IMR-90 (cell line): ENCODE measurements around the gene MRPL21. TPM values are rescaled to one million over a fixed set of nuclear protein-coding genes. Genes with fewer than 3 reads are reported as not detected.

ENCODE experiments used
- ATAC-seq: fragments of 200-7000 bp; cut with Tn5 transposase; 2 replicates; pipeline ENCODE4 v1.9.1; 2020; ENCODE audit warnings: low read depth, mild to moderate bottlenecking, moderate library complexity
- BruUV-seq: library from RNA; stranded (reverse); fragments of 400-500 nt; replicated peaks from 2 replicates; lab custom pipeline; 2021; lab: Mats Ljungman, UMichigan
- CTCF ChIA-PET: fragments of 300-600 bp; formaldehyde crosslinking; extraction: SDS; loops from one replicate; lab custom pipeline; 2021; ENCODE audit warnings: antibody characterized with exemption; lab: Yijun Ruan, JAX
- POLR2A ChIA-PET: fragments of 300-600 bp; sonication (Branson Sonifier 250); formaldehyde crosslinking; loops from one replicate; lab custom pipeline; 2022; ENCODE audit warnings: antibody characterized with exemption; ENCODE audit not compliant: unreplicated experiment; lab: Charles Lee
- DNase-seq: peaks from one replicate; pipeline ENCODE4 v3.0.0; 2013
- H2AFZ ChIP-seq: replicated peaks from 2 replicates; pipeline ENCODE3; 2013; ENCODE audit warnings: low read length, mild to moderate bottlenecking; ENCODE audit not compliant: poor library complexity
- H2AK5ac ChIP-seq: 2 replicates; pipeline ENCODE4 v1.6.1; 2013; ENCODE audit warnings: low read depth, low read length, inconsistent platforms
- H2AK9ac ChIP-seq: replicated peaks from 2 replicates; pipeline ENCODE3; 2013; ENCODE audit warnings: mild to moderate bottlenecking, low read depth, low read length, moderate library complexity; ENCODE audit not compliant: poor library complexity
- H2BK120ac ChIP-seq: 2 replicates; pipeline ENCODE4 v1.6.1; 2013; ENCODE audit warnings: low read depth, low read length, inconsistent platforms
- H2BK15ac ChIP-seq: 3 replicates; pipeline ENCODE4 v1.6.1; 2013; ENCODE audit warnings: low read depth, low read length, inconsistent platforms
- H2BK20ac ChIP-seq: 2 replicates; pipeline ENCODE4 v1.6.1; 2013; ENCODE audit warnings: low read depth, mild to moderate bottlenecking, inconsistent platforms, low read length, moderate library complexity
- H2BK5ac ChIP-seq: 2 replicates; pipeline ENCODE4 v1.6.1; 2013; ENCODE audit warnings: mild to moderate bottlenecking, low read depth, low read length, inconsistent platforms; ENCODE audit not compliant: poor library complexity, severe bottlenecking
- H3K14ac ChIP-seq: replicated peaks from 2 replicates; pipeline ENCODE4 v1.6.1; 2013; ENCODE audit warnings: low read depth, low read length, inconsistent platforms
- H3K18ac ChIP-seq: 2 replicates; pipeline ENCODE4 v1.6.1; 2013; ENCODE audit warnings: low read depth, low read length, control low read depth
- H3K23ac ChIP-seq: 2 replicates; pipeline ENCODE4 v1.6.1; 2013; ENCODE audit warnings: low read depth, low read length, inconsistent platforms
- H3K27ac ChIP-seq: 2 replicates; pipeline ENCODE4 v1.5.1; 2013; ENCODE audit warnings: mild to moderate bottlenecking, control low read depth, low read length; ENCODE audit not compliant: insufficient read depth
- H3K27me3 ChIP-seq: 2 replicates; pipeline ENCODE4 v1.6.1; 2013; ENCODE audit warnings: low read length; ENCODE audit not compliant: control insufficient read depth, insufficient read depth
- H3K36me3 ChIP-seq: 2 replicates; pipeline ENCODE4 v1.6.1; 2013; ENCODE audit warnings: low read length, mixed read lengths; ENCODE audit not compliant: control insufficient read depth, insufficient read depth
- H3K4ac ChIP-seq: 2 replicates; pipeline ENCODE4 v1.6.1; 2013; ENCODE audit warnings: low read depth, low read length, inconsistent platforms
- H3K4me1 ChIP-seq: 2 replicates; pipeline ENCODE4 v1.6.1; 2013; ENCODE audit warnings: low read length, mixed read lengths; ENCODE audit not compliant: control insufficient read depth, insufficient read depth
- H3K4me2 ChIP-seq: 2 replicates; pipeline ENCODE4 v1.6.1; 2013; ENCODE audit warnings: low read depth, mild to moderate bottlenecking, control low read depth, low read length, moderate library complexity
- H3K4me3 ChIP-seq: 2 replicates; pipeline ENCODE4 v1.5.1; 2013; ENCODE audit warnings: low read depth, mild to moderate bottlenecking, control low read depth, low read length, moderate library complexity; ENCODE audit not compliant: insufficient read depth
- H3K56ac ChIP-seq: 2 replicates; pipeline ENCODE4 v1.6.1; 2013; ENCODE audit warnings: low read length, inconsistent platforms; ENCODE audit not compliant: insufficient read depth; ENCODE audit errors: extremely low read depth
- H3K79me1 ChIP-seq, 2 experiments: 2 replicates each; pipeline ENCODE4 v1.6.1; 2013; ENCODE audit warnings: low read length in 2 of 2, inconsistent platforms in 1 of 2, low read depth in 1 of 2
- H3K9ac ChIP-seq: 2 replicates; pipeline ENCODE4 v1.6.1; 2013; ENCODE audit warnings: low read depth, low read length, control low read depth
- H3K9me1 ChIP-seq: 2 replicates; pipeline ENCODE4 v1.6.1; 2013; ENCODE audit warnings: low read length, inconsistent platforms; ENCODE audit not compliant: insufficient read depth
- H3K9me3 ChIP-seq: 2 replicates; pipeline ENCODE4 v1.6.1; 2013; ENCODE audit warnings: low read length; ENCODE audit not compliant: control insufficient read depth, insufficient read depth
- H4K20me1 ChIP-seq: 2 replicates; pipeline ENCODE4 v1.6.1; 2013; ENCODE audit warnings: low read length, inconsistent platforms; ENCODE audit not compliant: insufficient read depth
- H4K5ac ChIP-seq: 2 replicates; pipeline ENCODE4 v1.6.1; 2013; ENCODE audit warnings: mild to moderate bottlenecking, low read depth, low read length, control low read depth
- H4K8ac ChIP-seq, 2 experiments: 2 replicates each; pipeline ENCODE4 v1.6.1; 2013; ENCODE audit warnings: low read depth in 2 of 2, low read length in 2 of 2, control low read depth in 1 of 2, inconsistent platforms in 1 of 2
- H4K91ac ChIP-seq: 2 replicates; pipeline ENCODE4 v1.6.1; 2013; ENCODE audit warnings: low read depth, low read length, inconsistent platforms; ENCODE audit not compliant: insufficient read depth
- CEBPB ChIP-seq: IDR thresholded peaks from 2 replicates; pipeline ENCODE4 v1.6.1; 2012; ENCODE audit warnings: low read depth, low read length, improper control_type of control experiment
- CHD1 ChIP-seq: IDR thresholded peaks from 2 replicates; pipeline ENCODE4 v1.6.1; 2012; ENCODE audit warnings: low read depth, low read length, improper control_type of control experiment
- MAZ ChIP-seq: IDR thresholded peaks from 2 replicates; pipeline ENCODE4 v1.6.1; 2012; ENCODE audit warnings: low read depth, mild to moderate bottlenecking, low read length, improper control_type of control experiment, moderate library complexity, borderline replicate concordance
- NFE2L2 ChIP-seq: fragments of 150-350 bp; IDR thresholded peaks from 2 replicates; pipeline ENCODE4 v1.6.1; 2016; ENCODE audit warnings: low read depth, mild to moderate bottlenecking, low read length
- POLR2A ChIP-seq: IDR thresholded peaks from 2 replicates; pipeline ENCODE4 v1.6.1; 2012; ENCODE audit warnings: mild to moderate bottlenecking, low read depth, low read length
- SMC3 ChIP-seq: fragments of 150-350 bp; IDR thresholded peaks from 2 replicates; pipeline ENCODE4 v1.6.1; 2016; ENCODE audit warnings: low read depth, mild to moderate bottlenecking, antibody characterized with exemption, low read length, moderate library complexity
- WGBS, 2 experiments: methylation state at CpG; one replicate each; pipeline versions ENCODE4 v1.1.5 to v1.1.7; 2013; ENCODE audit warnings: missing lambda C conversion rate in 2 of 2; ENCODE audit not compliant: insufficient read length in 1 of 2; ENCODE audit errors: extremely low coverage in 2 of 2; 5-methylcytosine and 5-hydroxymethylcytosine counted together
- dilution Hi-C: fragments of 300-500 bp; cut with HindIII; formaldehyde crosslinking; loops from one replicate; pipeline ENCODE4 v1.14.3; 2018; ENCODE audit warnings: low sequenced_read_pairs; ENCODE audit not compliant: unreplicated experiment
- in situ Hi-C: fragments of 300-500 bp; cut with MboI; formaldehyde crosslinking; loops from 3 replicates; pipeline ENCODE4 v1.14.3; 2019; ENCODE audit warnings: low sequenced_read_pairs, inconsistent platforms, mixed read lengths
- intact Hi-C: fragments of 100-400 bp; cut with micrococcal nuclease; formaldehyde crosslinking; loops from 2 replicates; pipeline ENCODE4 v1.10.0; 2022
- polyA plus RNA-seq, 3 experiments: library from polyadenylated mRNA; depleted of rRNA; stranded (reverse); fragments of >200 nt; gene quantifications; 2 replicates each; pipeline ENCODE4 v1.2.3, GENCODE V29; 2012; ENCODE audit warnings: low replicate concordance in 1 of 3
- total RNA-seq: library from RNA; depleted of rRNA; stranded (reverse); fragments of >200 nt; gene quantifications from 2 replicates; pipeline ENCODE4 v1.2.3, GENCODE V29; 2012

MRPL21 gene
- total and polyA plus RNA-seq, 2 of the 4 experiments (the other 2 are of a cell fraction), result 19.2 to 26.3 TPM

- TF ChIP-seq SMC3, result no peak
Measured at GRCh38 chr11:68904248-68904847, 716 bp upstream of the MRPL21 start (continued).

DNA sequence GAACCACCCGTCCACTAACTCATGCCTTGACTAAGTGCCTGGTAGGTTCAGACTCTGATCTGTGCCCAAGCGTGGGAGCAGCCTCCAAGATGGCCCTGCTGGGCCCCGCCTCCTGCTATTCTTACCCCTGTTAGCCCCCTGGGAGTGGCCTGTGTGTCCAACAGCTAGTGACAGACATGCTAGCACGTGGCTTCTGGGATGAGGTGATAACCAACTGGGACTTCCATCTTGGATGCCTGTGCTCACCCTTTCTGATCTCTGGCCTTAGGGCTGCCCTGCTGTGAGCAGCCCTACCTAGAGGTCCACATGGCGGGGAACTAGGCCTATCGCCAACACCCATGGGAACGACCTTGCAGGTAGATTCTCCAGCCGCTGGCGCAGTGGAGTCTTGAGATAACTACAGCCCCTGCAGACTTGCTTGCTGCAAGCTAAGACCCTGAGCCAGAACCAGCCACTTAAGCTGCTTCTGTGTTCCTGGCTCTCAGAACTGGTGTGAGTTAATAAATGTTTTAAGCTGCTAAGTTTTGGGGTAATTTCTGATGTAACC, 2.7 kb downstream of the MRPL21 start:
- no peak overlapping the region for H2AFZ ChIP-seq
- ChIA-PET POLR2A (no interaction called here), CTCF (no interaction called here)
- no peaks in the 10 kb centered on the region for H3K9me3 ChIP-seq
- TF ChIP-seq MAZ, result no peak
- TF ChIP-seq NFE2L2, result no peak
- no peak for TF ChIP-seq SMC3
- TF ChIP-seq CHD1, result no peak
- TF ChIP-seq POLR2A, result no peak
- no peak for TF ChIP-seq CEBPB
- no peak overlapping the region for H3K27ac ChIP-seq
- H3K27me3 ChIP-seq, result no peaks in the 10 kb centered on the region
- no peak overlapping the region for H2BK15ac ChIP-seq
- no peak overlapping the region for H4K5ac ChIP-seq
- H3K9ac ChIP-seq, result no peak overlapping the region
- DNase-seq, result no peak
- H4K20me1 ChIP-seq, result peaks cover 11% of the 10 kb centered on the region; the same call in 1 of the 2 replicates
- no peak overlapping the region for H2BK5ac ChIP-seq
- dilution Hi-C loops, result no loop called here
- no peak overlapping the region for H2BK120ac ChIP-seq
- H3K14ac ChIP-seq, result no peak overlapping the region
- no peak overlapping the region for H3K4ac ChIP-seq
- peaks cover 3% of the 10 kb centered on the region; the same call in 1 of the 2 replicates for H3K9me1 ChIP-seq
- H3K4me2 ChIP-seq, result no peak overlapping the region
- no TSS peak for BruUV-seq
- H3K18ac ChIP-seq, result no peak overlapping the region
- no peak overlapping the region for H3K4me3 ChIP-seq
- peaks cover 35% of the 10 kb centered on the region for H3K36me3 ChIP-seq
- no peak overlapping the region for H3K23ac ChIP-seq
- H3K79me1 ChIP-seq, result peaks cover 23 to 52% of the 10 kb centered on the region in 2 experiments
- no peak overlapping the region for H2AK9ac ChIP-seq
- WGBS, 2 experiments, result 94% methylated on average over 6 of the region's 9 CpGs; no CpG with 5 or more reads in 1 of the 2 experiments
- H4K91ac ChIP-seq, result no peak overlapping the region
- H3K4me1 ChIP-seq, result peaks cover 3% of the 10 kb centered on the region; the same call in 1 of the 2 replicates
- intact Hi-C loops, result loop anchor here (5.0 to 10.0 kb wide), 3 partner anchors 101 to 744 kb away; partner anchors contain the start of gene CCND1
- H4K8ac ChIP-seq, result no peak overlapping the region
- no peak overlapping the region for H2BK20ac ChIP-seq
- H3K56ac ChIP-seq, result no peak overlapping the region
- ATAC-seq, result no peak
- in situ Hi-C loops, result no loop called here
- H2AK5ac ChIP-seq, result no peak overlapping the region
